Heart right ventricle (tissue), 16 donors: ENCODE data around the gene SMAD1. TPM values are rescaled to one million over a fixed set of nuclear protein-coding genes. Genes with fewer than 3 reads are reported as not detected.
"Not testable (repeated sequence)": the region's sequence is repeated elsewhere in the genome, so short reads cannot be mapped to it uniquely, and the experiment has no call there.

Source experiments
- ATAC-seq, 8 donors: fragments of 200-7000 bp; cut with Tn5 transposase; one replicate each; pipeline ENCODE4 v1.9.1; 2020; ENCODE audit warnings: mild to moderate bottlenecking in 8 of 8, moderate library complexity in 8 of 8, moderate number of reproducible peaks in 1 of 8
- DNase-seq, 2 donors: peaks; one replicate each; pipeline ENCODE4 v3.0.0-alpha.2; 2020
- H3K27ac ChIP-seq, 10 donors: fragments of 200-600 bp; sonication (generic) in 2 of 10; one replicate each; pipeline versions ENCODE4 v1.5.0 to v1.8.0; 2020 to 2022; ENCODE audit warnings: mild to moderate bottlenecking in 3 of 10
- H3K27me3 ChIP-seq, 7 donors: fragments of 200-600 bp; one replicate each; pipeline ENCODE4 v1.8.0; 2021 to 2022; ENCODE audit warnings: mild to moderate bottlenecking in 2 of 7
- H3K36me3 ChIP-seq, 9 donors: fragments of 200-600 bp; sonication (generic) in 1 of 9; one replicate each; pipeline versions ENCODE4 v1.5.0 to v1.8.0; 2020 to 2022; ENCODE audit warnings: mild to moderate bottlenecking in 2 of 9
- H3K4me1 ChIP-seq, 9 donors: fragments of 200-600 bp; sonication (generic) in 1 of 9; one replicate each; pipeline versions ENCODE4 v1.5.0 to v1.8.0; 2020 to 2022; ENCODE audit warnings: mild to moderate bottlenecking in 4 of 9
- H3K4me3 ChIP-seq, 10 donors: fragments of 200-600 bp; sonication (generic) in 2 of 10; one replicate each; pipeline versions ENCODE4 v1.5.0 to v1.8.0; 2020 to 2022; ENCODE audit warnings: mild to moderate bottlenecking in 7 of 10, moderate library complexity in 2 of 10
- H3K9me3 ChIP-seq, 11 donors: fragments of 200-600 bp in 10 of 11; sonication (generic) in 2 of 11; one replicate each; pipeline versions ENCODE4 v1.5.0 to v1.8.0; 2013 to 2022; ENCODE audit warnings: mild to moderate bottlenecking in 2 of 11, control low read depth in 1 of 11, moderate library complexity in 1 of 11
- WGBS, 2 donors: extraction: QIAGEN DNeasy Blood & Tissue Kit; methylation state at CpG; one replicate each; pipeline ENCODE4 v1.1.7; 2013; ENCODE audit warnings: inconsistent platforms in 1 of 2; 5-methylcytosine and 5-hydroxymethylcytosine counted together
- intact Hi-C, 10 donors: fragments of 100-400 bp; cut with DNase I; formaldehyde crosslinking; loops; one replicate each; pipeline versions ENCODE4 v1.11.1 to v1.14.2; 2022
- polyA plus RNA-seq, 2 donors: library from polyadenylated mRNA; stranded (reverse); fragments of 200-250 nt; gene quantifications; one replicate each; pipeline ENCODE4 v1.2.3, GENCODE V29; 2013
- total RNA-seq, 10 donors: library from RNA; stranded (reverse); fragmentation: NEBNext Ultra II Directional in 3 of 10; extraction: Animal tissue kit (Norgen Biotek cat#: 25700) in 3 of 10; gene quantifications; one replicate each; pipeline versions ENCODE4 v1.2.1 to v1.2.4, GENCODE V29; 2021 to 2023
- TF ChIP-seq, protein P1 (sequence below), 9 donors: fragments of 200-600 bp; sonication (generic) in 2 of 9; IDR thresholded peaks; one replicate each; pipeline versions ENCODE4 v1.5.0 to v1.8.0; 2021 to 2022; ENCODE audit warnings: antibody characterized with exemption in 9 of 9, mild to moderate bottlenecking in 5 of 9, moderate library complexity in 1 of 9
- donor health status: Arrhythmogenic right ventricular cardiomyopathy.
- donor health status: ischemic (EF 13 %, LVEDD 7.1; RV severe dilation, severe dysfunction).
- donor health status: healthy with polysubstance abuse.
- donor health status: DM: no; HTN: yes; CAD: no.
- donor health status: DM: no; HTN: no; CAD: no.
- donor health status: ischemic (EF 25% LVEDD 6.9; RV normal size, moderate dysfunction).
- donor health status: ischemic (EF 25% LVEDD 5.7; RV mildly dilated, moderate dysfunction).
- donor health status: healthy.
- donor health status: DM: yes; HTN: yes; CAD: no.
- donor health status: Ischemic cardiomyopathy.
- donor health status: ischemic (EF 35%, LVEDD 5.7; RV mildly dilated, moderate dysfunction).
- donor health status: nonischemic (EF 11% LVEDD 7.7; RV severe dilation, severe dysfunction).
- donor health status: DM: yes; HTN: yes; CAD: no.
- donor health status: PGD.
- donor health status: ischemic (EF 29% LVEDD 5.4; RV normal size, mild dysfunction).
- donor health status: nonischemic (EF 23%, LVEDD 6.1; RV moderate dilation, normal function).

SMAD1 gene
- total and polyA plus RNA-seq, 12 donors = 2.6 to 19.4 (median 14.8) TPM

DNA sequence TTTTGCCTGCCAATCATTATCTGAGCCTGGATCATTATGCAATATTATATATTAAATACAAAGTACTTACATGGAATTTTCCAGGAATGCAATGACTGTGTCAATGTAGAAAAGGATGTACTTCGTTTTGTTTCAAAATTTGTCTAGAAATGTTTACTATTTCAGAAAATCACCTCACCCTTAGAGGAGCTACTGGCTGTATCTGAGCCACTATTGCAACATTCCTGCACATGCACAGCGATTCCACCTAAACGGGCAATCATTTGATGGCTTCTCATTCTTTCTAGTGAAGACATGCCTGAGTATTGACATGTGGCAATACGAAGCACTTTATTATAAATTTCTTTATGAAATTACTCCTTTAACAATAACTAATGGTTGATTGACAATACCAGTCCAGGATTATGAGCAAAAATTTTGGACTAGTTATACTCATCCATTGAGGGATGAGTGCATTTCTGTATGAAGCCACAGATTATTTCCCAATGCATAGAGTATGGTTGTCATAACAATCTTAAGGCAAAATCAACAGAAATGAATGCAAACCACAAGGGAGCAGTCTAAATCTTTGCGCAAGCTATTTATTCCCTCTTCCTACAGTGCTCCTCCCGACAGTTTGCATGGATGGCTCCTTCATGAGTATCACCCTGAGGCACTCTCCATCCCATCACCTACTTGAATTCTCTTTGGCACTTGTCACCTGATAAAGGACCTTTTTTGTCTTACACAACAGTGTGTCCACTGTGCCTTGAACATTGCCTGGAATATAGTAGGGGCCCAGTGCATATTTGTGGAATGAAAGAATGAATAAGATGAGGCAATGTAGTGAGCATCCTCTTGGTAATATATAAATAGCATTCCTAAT lies 101.8 kb downstream of the SMAD1 start:
- ATAC-seq (no peak), DNase-seq (no peak)
- Histone ChIP-seq H3K4me1 (no peaks in the 10 kb centered on the region), H3K9me3 (peaks cover 0 to 15% (median 0%) of the 10 kb centered on the region in 11 donors), H3K36me3 (no peaks in the 10 kb centered on the region), H3K27ac (no peak overlapping the region), H3K4me3 (no peak overlapping the region), H3K27me3 (no peaks in the 10 kb centered on the region)
- TF ChIP-seq, protein P1, sequence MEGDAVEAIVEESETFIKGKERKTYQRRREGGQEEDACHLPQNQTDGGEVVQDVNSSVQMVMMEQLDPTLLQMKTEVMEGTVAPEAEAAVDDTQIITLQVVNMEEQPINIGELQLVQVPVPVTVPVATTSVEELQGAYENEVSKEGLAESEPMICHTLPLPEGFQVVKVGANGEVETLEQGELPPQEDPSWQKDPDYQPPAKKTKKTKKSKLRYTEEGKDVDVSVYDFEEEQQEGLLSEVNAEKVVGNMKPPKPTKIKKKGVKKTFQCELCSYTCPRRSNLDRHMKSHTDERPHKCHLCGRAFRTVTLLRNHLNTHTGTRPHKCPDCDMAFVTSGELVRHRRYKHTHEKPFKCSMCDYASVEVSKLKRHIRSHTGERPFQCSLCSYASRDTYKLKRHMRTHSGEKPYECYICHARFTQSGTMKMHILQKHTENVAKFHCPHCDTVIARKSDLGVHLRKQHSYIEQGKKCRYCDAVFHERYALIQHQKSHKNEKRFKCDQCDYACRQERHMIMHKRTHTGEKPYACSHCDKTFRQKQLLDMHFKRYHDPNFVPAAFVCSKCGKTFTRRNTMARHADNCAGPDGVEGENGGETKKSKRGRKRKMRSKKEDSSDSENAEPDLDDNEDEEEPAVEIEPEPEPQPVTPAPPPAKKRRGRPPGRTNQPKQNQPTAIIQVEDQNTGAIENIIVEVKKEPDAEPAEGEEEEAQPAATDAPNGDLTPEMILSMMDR (IDR thresholded peaks at IDR 0.05) = no peak
- 80 to 83% methylated on average over 6 of the region's 6 CpGs for WGBS, 2 donors
- intact Hi-C loops = no loop called here

DNA sequence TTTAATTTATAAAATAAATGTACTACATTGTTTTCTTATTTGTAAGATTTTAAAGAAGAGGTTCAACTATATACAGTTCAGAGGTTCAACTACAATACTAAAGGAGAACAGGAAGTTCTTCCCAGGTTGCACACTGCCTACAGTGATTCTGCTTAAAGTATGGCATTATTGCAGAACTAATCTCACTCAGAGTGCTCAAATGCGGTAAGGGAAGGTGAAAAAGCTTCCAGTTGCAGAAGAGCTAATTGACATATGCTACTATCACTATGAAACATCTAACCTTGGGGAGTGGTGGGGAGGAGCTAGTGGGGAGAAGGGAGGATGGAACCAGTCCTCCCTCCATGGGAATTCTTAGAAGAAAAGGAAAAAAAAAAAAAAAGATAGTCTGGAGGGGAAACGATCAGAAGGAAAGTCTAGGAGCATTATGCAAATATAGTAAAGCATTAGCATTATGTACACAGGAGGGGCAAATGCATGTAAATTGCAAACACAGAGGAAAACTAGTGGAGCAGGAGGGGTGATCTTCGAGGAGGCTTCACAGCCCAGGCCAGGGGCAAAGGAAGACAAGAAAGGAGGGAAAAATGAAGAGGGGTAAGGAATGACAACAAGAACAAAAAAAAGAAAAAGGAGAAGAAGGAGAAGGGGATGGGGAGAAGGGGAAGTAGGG lies 105.6 kb downstream of the SMAD1 start:
- no peak for DNase-seq
- no peak for ATAC-seq
- no peak overlapping the region for H3K27ac ChIP-seq
- peaks cover 0 to 4% (median 0%) of the 10 kb centered on the region in 11 donors for H3K9me3 ChIP-seq
- H3K36me3 ChIP-seq = no peaks in the 10 kb centered on the region
- 45 to 56% methylated on average over 3 of the region's 3 CpGs for WGBS, 2 donors
- H3K4me3 ChIP-seq = no peak overlapping the region
- TF ChIP-seq, protein P1 (IDR thresholded peaks at IDR 0.05) = no peak
- no peaks in the 10 kb centered on the region for H3K4me1 ChIP-seq
- no peaks in the 10 kb centered on the region for H3K27me3 ChIP-seq
- intact Hi-C loops = no loop called here

DNA sequence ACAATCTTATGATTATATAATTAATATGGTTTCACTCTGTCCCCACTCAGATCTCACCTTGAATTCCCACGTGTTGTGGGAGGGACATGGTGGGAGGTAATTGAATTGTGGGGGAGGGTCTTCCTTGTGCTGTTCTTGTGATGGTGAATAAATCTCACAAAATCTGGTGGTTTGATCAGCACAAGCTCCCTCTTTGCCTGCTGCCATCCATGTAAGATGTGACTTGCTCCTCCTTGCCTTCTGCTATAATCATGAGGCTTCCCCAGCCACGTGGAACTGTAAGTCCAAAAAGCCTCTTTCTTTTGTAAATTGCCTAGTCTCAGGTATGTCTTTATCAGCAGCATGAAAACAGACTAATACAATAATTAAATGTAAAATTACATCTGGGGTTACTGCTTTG lies 107.7 kb downstream of the SMAD1 start:
- H3K27ac ChIP-seq, intact Hi-C loops, H3K4me1 ChIP-seq, ATAC-seq, H3K4me3 ChIP-seq, H3K36me3 ChIP-seq, H3K27me3 ChIP-seq, DNase-seq: not testable (repeated sequence)
- peaks cover 0 to 11% (median 0%) of the 10 kb centered on the region in 11 donors for H3K9me3 ChIP-seq
- 79 to 81% methylated on average over 2 of the region's 2 CpGs for WGBS, 2 donors

DNA sequence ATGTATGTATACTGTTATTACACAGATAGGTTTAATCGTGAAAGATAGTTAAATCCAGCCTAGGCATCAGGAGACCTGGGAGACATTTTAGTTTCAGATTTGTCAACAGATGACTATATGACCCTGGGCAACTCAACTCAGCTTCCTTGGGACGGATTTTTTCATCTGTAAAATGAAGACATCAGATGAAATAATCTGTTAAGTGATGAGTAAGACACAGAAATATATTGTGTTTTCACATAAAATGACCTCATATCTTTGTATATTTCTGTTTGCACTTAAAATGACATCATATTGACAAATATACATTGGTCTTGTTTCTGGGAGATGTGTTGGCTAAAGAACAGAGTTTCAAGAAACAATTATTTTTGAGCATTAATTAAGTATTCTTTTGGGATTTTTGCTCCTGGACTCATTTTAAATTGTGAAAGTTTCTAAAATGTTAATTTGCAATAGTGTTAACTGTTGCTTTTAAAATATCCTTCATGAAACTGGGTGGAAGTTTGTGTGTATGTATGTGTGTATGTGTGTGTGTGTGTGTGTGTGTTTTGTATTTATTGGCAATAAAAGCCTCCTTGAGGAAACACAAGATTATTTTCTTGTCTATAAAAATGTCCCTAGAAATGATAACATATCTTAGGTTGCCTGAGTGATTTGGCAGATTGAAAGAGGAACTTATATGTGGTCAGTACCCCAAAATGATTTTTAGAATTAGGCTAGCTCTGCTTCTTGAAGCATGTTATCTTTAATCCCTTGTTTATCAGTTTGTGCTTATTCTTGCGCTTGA lies 108.5 kb downstream of the SMAD1 start:
- no peak overlapping the region for H3K4me3 ChIP-seq
- 80 to 84% methylated on average over 3 of the region's 3 CpGs for WGBS, 2 donors
- TF ChIP-seq, protein P1 (IDR thresholded peaks at IDR 0.05) = no peak
- no peaks in the 10 kb centered on the region for H3K36me3 ChIP-seq
- H3K27ac ChIP-seq = no peak overlapping the region
- no peaks in the 10 kb centered on the region for H3K27me3 ChIP-seq
- intact Hi-C loops = no loop called here
- DNase-seq = no peak
- H3K9me3 ChIP-seq = peaks cover 0 to 11% (median 0%) of the 10 kb centered on the region in 11 donors
- H3K4me1 ChIP-seq = no peaks in the 10 kb centered on the region
- ATAC-seq = no peak
